IPS-15b (cell line): Measurements from ENCODE around the gene ANKRD1.
"Not testable (repeated sequence)": the region's sequence is repeated elsewhere in the genome, so short reads cannot be mapped to it uniquely, and the experiment has no call there.

Source experiments
- H3K27me3 ChIP-seq: one replicate; pipeline ENCODE4 v1.6.1; 2013; ENCODE audit warnings: low read length; ENCODE audit not compliant: control insufficient read depth, insufficient read depth
- H3K36me3 ChIP-seq: one replicate; pipeline ENCODE4 v1.6.1; 2013; ENCODE audit warnings: low read length; ENCODE audit not compliant: control insufficient read depth, insufficient read depth
- H3K4me1 ChIP-seq: one replicate; pipeline ENCODE4 v1.6.1; 2013; ENCODE audit warnings: mild to moderate bottlenecking, low read length; ENCODE audit not compliant: control insufficient read depth, insufficient read depth
- H3K4me3 ChIP-seq: one replicate; pipeline ENCODE4 v1.5.1; 2013; ENCODE audit warnings: low read depth, low read length
- H3K9ac ChIP-seq: one replicate; pipeline ENCODE4 v1.6.1; 2013; ENCODE audit warnings: low read depth, mild to moderate bottlenecking, low read length
- H3K9me3 ChIP-seq: one replicate; pipeline ENCODE4 v1.6.1; 2013; ENCODE audit warnings: mild to moderate bottlenecking, low read length; ENCODE audit not compliant: control insufficient read depth, insufficient read depth

The ANKRD1 gene

GRCh38 chr10:90890347-90890746 is 30.5 kb downstream of the ANKRD1 start:
- no peaks in the 10 kb centered on the region for H3K4me1 ChIP-seq
- no peak overlapping the region for H3K9ac ChIP-seq
- H3K36me3 ChIP-seq: peaks cover 8% of the 10 kb centered on the region
- H3K27me3 ChIP-seq: no peaks in the 10 kb centered on the region
- no peak overlapping the region for H3K4me3 ChIP-seq
- no peaks in the 10 kb centered on the region for H3K9me3 ChIP-seq

- no peaks in the 10 kb centered on the region for H3K4me1 ChIP-seq
- H3K27me3 ChIP-seq: no peaks in the 10 kb centered on the region
- peaks cover 8% of the 10 kb centered on the region for H3K36me3 ChIP-seq
- H3K9ac ChIP-seq: no peak overlapping the region
- no peak overlapping the region for H3K4me3 ChIP-seq
- no peaks in the 10 kb centered on the region for H3K9me3 ChIP-seq
Observed at GRCh38 chr10:90889636-90890035, 31.3 kb downstream of the ANKRD1 start.

GRCh38 chr10:90888387-90888786 is 32.5 kb downstream of the ANKRD1 start:
- Histone ChIP-seq H3K27me3 (no peaks in the 10 kb centered on the region), H3K9me3 (no peaks in the 10 kb centered on the region), H3K36me3 (peaks cover 8% of the 10 kb centered on the region), H3K4me3 (no peak overlapping the region), H3K4me1 (no peaks in the 10 kb centered on the region), H3K9ac (no peak overlapping the region)

- Histone ChIP-seq H3K4me3 (no peak overlapping the region), H3K9me3 (no peaks in the 10 kb centered on the region), H3K4me1 (no peaks in the 10 kb centered on the region), H3K9ac (no peak overlapping the region), H3K27me3 (no peaks in the 10 kb centered on the region), H3K36me3 (peaks cover 8% of the 10 kb centered on the region)
Observed at GRCh38 chr10:90887555-90887954, 33.3 kb downstream of the ANKRD1 start.

- H3K4me1 ChIP-seq: no peaks in the 10 kb centered on the region
- no peak overlapping the region for H3K9ac ChIP-seq
- H3K9me3 ChIP-seq: no peaks in the 10 kb centered on the region
- H3K27me3 ChIP-seq: no peaks in the 10 kb centered on the region
- H3K4me3 ChIP-seq: no peak overlapping the region
- peaks cover 13% of the 10 kb centered on the region for H3K36me3 ChIP-seq
Observed at GRCh38 chr10:90885176-90885575, 35.7 kb downstream of the ANKRD1 start.

GRCh38 chr10:90884431-90884830 is 36.5 kb downstream of the ANKRD1 start:
- H3K27me3 ChIP-seq: no peaks in the 10 kb centered on the region
- H3K9me3 ChIP-seq: no peaks in the 10 kb centered on the region
- no peaks in the 10 kb centered on the region for H3K4me1 ChIP-seq
- peaks cover 13% of the 10 kb centered on the region for H3K36me3 ChIP-seq
- no peak overlapping the region for H3K4me3 ChIP-seq
- H3K9ac ChIP-seq: no peak overlapping the region

GRCh38 chr10:90880059-90880719 is 40.7 kb downstream of the ANKRD1 start:
- H3K4me1 ChIP-seq, H3K27me3 ChIP-seq, H3K4me3 ChIP-seq, H3K9ac ChIP-seq, H3K9me3 ChIP-seq: not testable (repeated sequence)
- H3K36me3 ChIP-seq: peaks cover 14% of the 10 kb centered on the region

- H3K36me3 ChIP-seq: peaks cover 14% of the 10 kb centered on the region
- H3K9me3 ChIP-seq: no peaks in the 10 kb centered on the region
- no peak overlapping the region for H3K9ac ChIP-seq
- H3K27me3 ChIP-seq: no peaks in the 10 kb centered on the region
- H3K4me1 ChIP-seq: no peaks in the 10 kb centered on the region
- H3K4me3 ChIP-seq: no peak overlapping the region
Observed at GRCh38 chr10:90879062-90879461, 41.8 kb downstream of the ANKRD1 start.

- Histone ChIP-seq H3K36me3 (peaks cover 9% of the 10 kb centered on the region), H3K4me1 (peaks cover 6% of the 10 kb centered on the region), H3K27me3 (no peaks in the 10 kb centered on the region), H3K4me3 (peak overlapping the region; percentile 97), H3K9ac (peak overlapping the region; percentile 95), H3K9me3 (no peaks in the 10 kb centered on the region)
Observed at GRCh38 chr10:90872648-90873020, 48.3 kb downstream of the ANKRD1 start.

GRCh38 chr10:90871766-90872647 is 48.9 kb downstream of the ANKRD1 start, which contains the start of gene RPP30:
RPP30 (plus strand) TSS chr10:90871974; CDS start chr10:90871987, 13 bp downstream.
- H3K27me3 ChIP-seq: no peaks in the 10 kb centered on the region
- H3K4me1 ChIP-seq: peaks cover 6% of the 10 kb centered on the region
- no peaks in the 10 kb centered on the region for H3K9me3 ChIP-seq
- H3K36me3 ChIP-seq: peaks cover 9% of the 10 kb centered on the region
- peak within 1 kb of the TSS; percentile 95 for H3K9ac ChIP-seq
- H3K4me3 ChIP-seq: peak within 1 kb of the TSS; percentile 97

- H3K4me1 ChIP-seq: peaks cover 6% of the 10 kb centered on the region
- H3K9ac ChIP-seq: no peak overlapping the region
Observed at GRCh38 chr10:90871279-90871765, 49.6 kb downstream of the ANKRD1 start.

More at GRCh38 chr10:90871279-90871765, 49.6 kb downstream of the ANKRD1 start:
- H3K9me3 ChIP-seq: no peaks in the 10 kb centered on the region
- H3K4me3 ChIP-seq: peak overlapping the region; percentile 97
- H3K36me3 ChIP-seq: peaks cover 3% of the 10 kb centered on the region
- no peaks in the 10 kb centered on the region for H3K27me3 ChIP-seq
